HEK293 (cell line): ENCODE measurements around the gene NLRP13.

Experiments used
- MEIS1 ChIP-seq: sonication (generic); formaldehyde crosslinking; IDR thresholded peaks from 2 replicates; pipeline ENCODE4 v1.8.1; 2022; ENCODE audit warnings: missing genetic modification reagents, mild to moderate bottlenecking, borderline replicate concordance
- YY1 ChIP-seq: fragments of 450-650 bp; formaldehyde crosslinking; IDR thresholded peaks from 2 replicates; pipeline ENCODE4 v1.5.1; 2018; ENCODE audit warnings: missing biosample characterization, missing genetic modification characterization
- YY2 ChIP-seq: fragments of 450-650 bp; formaldehyde crosslinking; IDR thresholded peaks from 2 replicates; pipeline ENCODE4 v1.5.1; 2016; ENCODE audit warnings: missing biosample characterization, missing genetic modification characterization
- ZBTB1 ChIP-seq: fragments of 450-650 bp; formaldehyde crosslinking; IDR thresholded peaks from 2 replicates; pipeline ENCODE4 v1.5.1; 2016; ENCODE audit warnings: missing biosample characterization, missing genetic modification characterization
- ZEB2 ChIP-seq: fragments of 450-650 bp; formaldehyde crosslinking; IDR thresholded peaks from 2 replicates; pipeline ENCODE4 v1.5.1; 2016; ENCODE audit warnings: missing biosample characterization, missing genetic modification characterization
- ZNF239 ChIP-seq: fragments of 450-650 bp; formaldehyde crosslinking; IDR thresholded peaks from 2 replicates; pipeline ENCODE4 v1.5.1; 2016; ENCODE audit warnings: missing biosample characterization, missing genetic modification characterization
- ZNF324 ChIP-seq: fragments of 450-650 bp; formaldehyde crosslinking; IDR thresholded peaks from 2 replicates; pipeline ENCODE4 v1.5.1; 2016; ENCODE audit warnings: missing biosample characterization, missing genetic modification characterization
- ZNF600 ChIP-seq: fragments of 450-650 bp; formaldehyde crosslinking; IDR thresholded peaks from 2 replicates; pipeline ENCODE4 v1.5.1; 2016; ENCODE audit warnings: missing biosample characterization, missing genetic modification characterization
- ZNF830 ChIP-seq: fragments of 450-650 bp; IDR thresholded peaks from 2 replicates; pipeline ENCODE4 v1.5.0; 2018; ENCODE audit warnings: missing biosample characterization, missing genetic modification characterization, low read depth, mild to moderate bottlenecking, moderate library complexity
- TF ChIP-seq, protein P1 (sequence below): fragments of 450-650 bp; formaldehyde crosslinking; IDR thresholded peaks from 2 replicates; pipeline ENCODE4 v1.5.1; 2016; ENCODE audit warnings: missing biosample characterization, missing genetic modification characterization
- TF ChIP-seq, protein P2 (sequence below): fragments of 450-650 bp; formaldehyde crosslinking; IDR thresholded peaks from 2 replicates; pipeline ENCODE4 v1.5.1; 2016; ENCODE audit warnings: missing biosample characterization, missing genetic modification characterization

DNA sequence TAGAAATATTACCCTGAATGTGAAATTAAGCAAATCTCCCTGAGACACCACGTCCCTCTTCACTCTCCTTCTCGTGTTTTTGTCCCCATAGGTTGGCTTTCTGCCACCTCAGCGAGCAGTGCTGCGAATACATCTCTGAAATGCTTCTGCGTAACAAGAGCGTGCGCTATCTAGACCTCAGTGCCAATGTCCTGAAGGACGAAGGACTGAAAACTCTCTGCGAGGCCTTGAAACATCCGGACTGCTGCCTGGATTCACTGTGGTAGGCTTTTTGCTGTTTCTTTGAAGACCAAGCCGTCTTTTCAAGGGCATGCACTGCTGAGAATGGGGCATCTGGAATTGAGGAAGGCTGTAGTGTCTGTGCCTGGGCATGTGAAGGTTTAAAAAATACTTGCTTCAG lies 61.4 kb downstream of the NLRP13 start:
- TF ChIP-seq, protein P1, sequence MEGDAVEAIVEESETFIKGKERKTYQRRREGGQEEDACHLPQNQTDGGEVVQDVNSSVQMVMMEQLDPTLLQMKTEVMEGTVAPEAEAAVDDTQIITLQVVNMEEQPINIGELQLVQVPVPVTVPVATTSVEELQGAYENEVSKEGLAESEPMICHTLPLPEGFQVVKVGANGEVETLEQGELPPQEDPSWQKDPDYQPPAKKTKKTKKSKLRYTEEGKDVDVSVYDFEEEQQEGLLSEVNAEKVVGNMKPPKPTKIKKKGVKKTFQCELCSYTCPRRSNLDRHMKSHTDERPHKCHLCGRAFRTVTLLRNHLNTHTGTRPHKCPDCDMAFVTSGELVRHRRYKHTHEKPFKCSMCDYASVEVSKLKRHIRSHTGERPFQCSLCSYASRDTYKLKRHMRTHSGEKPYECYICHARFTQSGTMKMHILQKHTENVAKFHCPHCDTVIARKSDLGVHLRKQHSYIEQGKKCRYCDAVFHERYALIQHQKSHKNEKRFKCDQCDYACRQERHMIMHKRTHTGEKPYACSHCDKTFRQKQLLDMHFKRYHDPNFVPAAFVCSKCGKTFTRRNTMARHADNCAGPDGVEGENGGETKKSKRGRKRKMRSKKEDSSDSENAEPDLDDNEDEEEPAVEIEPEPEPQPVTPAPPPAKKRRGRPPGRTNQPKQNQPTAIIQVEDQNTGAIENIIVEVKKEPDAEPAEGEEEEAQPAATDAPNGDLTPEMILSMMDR, result no peak
- TF ChIP-seq YY1 (tag by site-specific recombination) (no peak), ZBTB1 (tag by site-specific recombination) (no peak), ZNF239 (tag by site-specific recombination) (no peak), ZNF324 (tag by site-specific recombination) (no peak), YY2 (no peak), MEIS1 (no peak), ZNF830 (tag by site-specific recombination) (no peak), ZEB2 (no peak), ZNF600 (no peak)
- TF ChIP-seq, protein P2, sequence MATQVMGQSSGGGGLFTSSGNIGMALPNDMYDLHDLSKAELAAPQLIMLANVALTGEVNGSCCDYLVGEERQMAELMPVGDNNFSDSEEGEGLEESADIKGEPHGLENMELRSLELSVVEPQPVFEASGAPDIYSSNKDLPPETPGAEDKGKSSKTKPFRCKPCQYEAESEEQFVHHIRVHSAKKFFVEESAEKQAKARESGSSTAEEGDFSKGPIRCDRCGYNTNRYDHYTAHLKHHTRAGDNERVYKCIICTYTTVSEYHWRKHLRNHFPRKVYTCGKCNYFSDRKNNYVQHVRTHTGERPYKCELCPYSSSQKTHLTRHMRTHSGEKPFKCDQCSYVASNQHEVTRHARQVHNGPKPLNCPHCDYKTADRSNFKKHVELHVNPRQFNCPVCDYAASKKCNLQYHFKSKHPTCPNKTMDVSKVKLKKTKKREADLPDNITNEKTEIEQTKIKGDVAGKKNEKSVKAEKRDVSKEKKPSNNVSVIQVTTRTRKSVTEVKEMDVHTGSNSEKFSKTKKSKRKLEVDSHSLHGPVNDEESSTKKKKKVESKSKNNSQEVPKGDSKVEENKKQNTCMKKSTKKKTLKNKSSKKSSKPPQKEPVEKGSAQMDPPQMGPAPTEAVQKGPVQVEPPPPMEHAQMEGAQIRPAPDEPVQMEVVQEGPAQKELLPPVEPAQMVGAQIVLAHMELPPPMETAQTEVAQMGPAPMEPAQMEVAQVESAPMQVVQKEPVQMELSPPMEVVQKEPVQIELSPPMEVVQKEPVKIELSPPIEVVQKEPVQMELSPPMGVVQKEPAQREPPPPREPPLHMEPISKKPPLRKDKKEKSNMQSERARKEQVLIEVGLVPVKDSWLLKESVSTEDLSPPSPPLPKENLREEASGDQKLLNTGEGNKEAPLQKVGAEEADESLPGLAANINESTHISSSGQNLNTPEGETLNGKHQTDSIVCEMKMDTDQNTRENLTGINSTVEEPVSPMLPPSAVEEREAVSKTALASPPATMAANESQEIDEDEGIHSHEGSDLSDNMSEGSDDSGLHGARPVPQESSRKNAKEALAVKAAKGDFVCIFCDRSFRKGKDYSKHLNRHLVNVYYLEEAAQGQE (tag by site-specific recombination), result no peak
